ENCODE measurements around the gene ERICH2.
A peak's percentile ranks its signal among the peaks of the same experiment; 100 is the strongest.

Gene ERICH2

GRCh38 chr2:170842785-170843184, 72.6 kb downstream of the ERICH2 start:
- Histone ChIP-seq H3K9me3 (replicated peaks; ENCODE audit: insufficient read depth, low read length) (no peaks in the 10 kb centered on the region), H3K9me2 (replicated peaks; ENCODE audit: insufficient read depth, low read length) (no peaks in the 10 kb centered on the region), H4K20me1 (ENCODE audit: insufficient read depth, low read length) (no peaks in the 10 kb centered on the region), H3F3A (ENCODE audit: insufficient read depth, low read length) (no peaks in the 10 kb centered on the region), H3K27me3 (replicated peaks; ENCODE audit: insufficient read depth, low read length) (no peaks in the 10 kb centered on the region), H2AFZ (ENCODE audit: low read length) (no peak overlapping the region), H3K9ac (ENCODE audit: low read length) (no peak overlapping the region), H3K79me2 (ENCODE audit: low read length) (no peaks in the 10 kb centered on the region), H3K27ac (ENCODE audit: low read length) (no peak overlapping the region), H3K4me1 (ENCODE audit: low read length) (peaks cover 8% of the 10 kb centered on the region), H3K4me3 (ENCODE audit: low read length) (no peak overlapping the region), H3K4me2 (ENCODE audit: low read depth, low read length) (no peak overlapping the region), H3K36me3 (replicated peaks; ENCODE audit: insufficient read depth, low read length) (no peaks in the 10 kb centered on the region)
- TF ChIP-seq CTCF (IDR thresholded peaks at IDR 0.05; ENCODE audit: low read length), result no peak
- TF ChIP-seq EZH2phosphoT487 (IDR thresholded peaks at IDR 0.05; ENCODE audit: low read length), result no peak
- TF ChIP-seq EZH2 (optimal IDR thresholded peaks at IDR 0.05; ENCODE audit: low read depth, low read length), result no peak
- no peak for DNase-seq

- no peaks in the 10 kb centered on the region for H3K27me3 ChIP-seq (replicated peaks; ENCODE audit: insufficient read depth, low read length)
- H3F3A ChIP-seq (ENCODE audit: insufficient read depth, low read length), result no peaks in the 10 kb centered on the region
- peaks cover 8% of the 10 kb centered on the region for H3K4me1 ChIP-seq (ENCODE audit: low read length)
- H3K27ac ChIP-seq (ENCODE audit: low read length), result no peak overlapping the region
- no peaks in the 10 kb centered on the region for H3K36me3 ChIP-seq (replicated peaks; ENCODE audit: insufficient read depth, low read length)
- H3K9ac ChIP-seq (ENCODE audit: low read length), result no peak overlapping the region
- H2AFZ ChIP-seq (ENCODE audit: low read length), result peak overlapping the region; percentile 8; the same call in 1 of the 2 replicates
- TF ChIP-seq EZH2 (optimal IDR thresholded peaks at IDR 0.05; ENCODE audit: low read depth, low read length) (no peak), CTCF (IDR thresholded peaks at IDR 0.05; ENCODE audit: low read length) (no peak), EZH2phosphoT487 (IDR thresholded peaks at IDR 0.05; ENCODE audit: low read length) (no peak)
- no peak overlapping the region for H3K4me3 ChIP-seq (ENCODE audit: low read length)
- H3K9me2 ChIP-seq (replicated peaks; ENCODE audit: insufficient read depth, low read length), result no peaks in the 10 kb centered on the region
- H3K4me2 ChIP-seq (ENCODE audit: low read depth, low read length), result peak overlapping the region; percentile 31; the same call in 1 of the 2 replicates
- H3K79me2 ChIP-seq (ENCODE audit: low read length), result no peaks in the 10 kb centered on the region
- no peaks in the 10 kb centered on the region for H3K9me3 ChIP-seq (replicated peaks; ENCODE audit: insufficient read depth, low read length)
- DNase-seq, result peak; percentile 7
- no peaks in the 10 kb centered on the region for H4K20me1 ChIP-seq (ENCODE audit: insufficient read depth, low read length)
These were observed 73.5 kb downstream of the ERICH2 start for GRCh38 chr2:170843656-170844055.

- Histone ChIP-seq H3K4me1 (ENCODE audit: low read length) (peaks cover 8% of the 10 kb centered on the region), H3K4me2 (ENCODE audit: low read depth, low read length) (no peak overlapping the region), H3K9ac (ENCODE audit: low read length) (no peak overlapping the region), H3K79me2 (ENCODE audit: low read length) (no peaks in the 10 kb centered on the region), H3K27ac (ENCODE audit: low read length) (no peak overlapping the region), H3K36me3 (replicated peaks; ENCODE audit: insufficient read depth, low read length) (no peaks in the 10 kb centered on the region), H3K27me3 (replicated peaks; ENCODE audit: insufficient read depth, low read length) (no peaks in the 10 kb centered on the region), H3K9me2 (replicated peaks; ENCODE audit: insufficient read depth, low read length) (no peaks in the 10 kb centered on the region), H3K9me3 (replicated peaks; ENCODE audit: insufficient read depth, low read length) (no peaks in the 10 kb centered on the region), H2AFZ (ENCODE audit: low read length) (no peak overlapping the region), H3F3A (ENCODE audit: insufficient read depth, low read length) (no peaks in the 10 kb centered on the region), H4K20me1 (ENCODE audit: insufficient read depth, low read length) (no peaks in the 10 kb centered on the region), H3K4me3 (ENCODE audit: low read length) (no peak overlapping the region)
- no peak for DNase-seq
- TF ChIP-seq EZH2phosphoT487 (IDR thresholded peaks at IDR 0.05; ENCODE audit: low read length) (no peak), EZH2 (optimal IDR thresholded peaks at IDR 0.05; ENCODE audit: low read depth, low read length) (no peak), CTCF (IDR thresholded peaks at IDR 0.05; ENCODE audit: low read length) (0 out of 2 replicates have a peak, but pooled peaks have one; percentile 12)
These were observed 75.2 kb downstream of the ERICH2 start for GRCh38 chr2:170845343-170845742.
